Stimulated activated naive CD4-positive, alpha-beta T cell treated with Interleukin-2 at 50 U/mL for 16 hours (primary cell): ENCODE results near the gene TIGD3.

Source experiments
- DNase-seq: peaks from one replicate; lab custom pipeline; 2025; lab: John Stamatoyannopoulos, UW

TIGD3 gene

GRCh38 chr11:65370659-65371049, 16.1 kb downstream of the TIGD3 start:
- DNase-seq = no peak

GRCh38 chr11:65373839-65374580, 19.5 kb downstream of the TIGD3 start:
- DNase-seq = no peak

GRCh38 chr11:65375012-65375411, 20.5 kb downstream of the TIGD3 start:
- DNase-seq = no peak

GRCh38 chr11:65376138-65376713, 21.7 kb downstream of the TIGD3 start:
- DNase-seq = no peak

- no peak for DNase-seq
Measured at GRCh38 chr11:65377036-65377435, 22.5 kb downstream of the TIGD3 start.

GRCh38 chr11:65377777-65378176, 23.2 kb downstream of the TIGD3 start:
- DNase-seq = no peak

- DNase-seq = no peak
Measured at GRCh38 chr11:65378208-65378927, 23.8 kb downstream of the TIGD3 start.

GRCh38 chr11:65378928-65379638, 24.5 kb downstream of the TIGD3 start:
- no peak for DNase-seq

GRCh38 chr11:65379698-65380459, 25.3 kb downstream of the TIGD3 start:
- no peak for DNase-seq

- DNase-seq = no peak
Measured at GRCh38 chr11:65380460-65381119, 26.0 kb downstream of the TIGD3 start.

- peak; percentile 39 for DNase-seq
Measured at GRCh38 chr11:65381716-65382032, 27.1 kb downstream of the TIGD3 start.

GRCh38 chr11:65382033-65382803, 27.7 kb downstream of the TIGD3 start, which contains the start of gene SLC25A45:
TSS of gene SLC25A45 (minus strand) at chr11:65382646. CDS start at chr11:65381951, 695 bp downstream.
- peak; percentile 94 for DNase-seq

- no peak for DNase-seq
Measured at GRCh38 chr11:65382804-65383368, 28.3 kb downstream of the TIGD3 start.

- DNase-seq = no peak
Measured at GRCh38 chr11:65383778-65384177, 29.2 kb downstream of the TIGD3 start.

- no peak for DNase-seq
Measured at GRCh38 chr11:65384301-65384889, 29.8 kb downstream of the TIGD3 start.

- DNase-seq = peak; percentile 83
Measured at GRCh38 chr11:65386307-65387140, 32.0 kb downstream of the TIGD3 start, which contains the start of gene FRMD8. TSS of gene FRMD8 (plus strand) at chr11:65386637. CDS start at chr11:65387037, 400 bp downstream.

- DNase-seq = no peak
Measured at GRCh38 chr11:65388731-65389130, 34.2 kb downstream of the TIGD3 start.

- DNase-seq = no peak
Measured at GRCh38 chr11:65389294-65389980, 34.9 kb downstream of the TIGD3 start.
